Omental fat pad (tissue), 4 donors: ENCODE data around the gene OGDHL. TPM values are rescaled to one million over a fixed set of nuclear protein-coding genes. Genes with fewer than 3 reads are reported as not detected.
"Not testable (repeated sequence)": the region's sequence is repeated elsewhere in the genome, so short reads cannot be mapped to it uniquely, and the experiment has no call there.

ENCODE experiments used
- ATAC-seq: fragments of 150-250 bp; one replicate; pipeline ENCODE4 v1.9.1; 2016; ENCODE audit warnings: mild to moderate bottlenecking, moderate library complexity; ENCODE audit not compliant: low FRiP score
- DNase-seq: peaks from one replicate; pipeline ENCODE4 v3.0.0-alpha.2; 2019; ENCODE audit warnings: low spot score
- CTCF ChIP-seq, 3 donors: fragments of 450-650 bp; IDR thresholded peaks; one replicate each; pipeline ENCODE4 v1.5.1; 2016 to 2017; ENCODE audit warnings: antibody characterized with exemption in 3 of 3, mild to moderate bottlenecking in 3 of 3, moderate library complexity in 2 of 3
- total RNA-seq, 4 donors: library from RNA; depleted of rRNA; stranded (reverse); fragments of >200 nt; gene quantifications; one replicate each; pipeline ENCODE4 v1.1.0, GENCODE V29; 2016

The OGDHL gene
- total RNA-seq, 4 donors from 2014 or later = 0.65 to 1.2 TPM; not detected in 2

- ATAC-seq (no peak), DNase-seq (no peak)
- TF ChIP-seq CTCF (IDR thresholded peaks at IDR 0.05) = no peak
Observed at GRCh38 chr10:49778197-49778596, 16.1 kb upstream of the OGDHL start.

DNA sequence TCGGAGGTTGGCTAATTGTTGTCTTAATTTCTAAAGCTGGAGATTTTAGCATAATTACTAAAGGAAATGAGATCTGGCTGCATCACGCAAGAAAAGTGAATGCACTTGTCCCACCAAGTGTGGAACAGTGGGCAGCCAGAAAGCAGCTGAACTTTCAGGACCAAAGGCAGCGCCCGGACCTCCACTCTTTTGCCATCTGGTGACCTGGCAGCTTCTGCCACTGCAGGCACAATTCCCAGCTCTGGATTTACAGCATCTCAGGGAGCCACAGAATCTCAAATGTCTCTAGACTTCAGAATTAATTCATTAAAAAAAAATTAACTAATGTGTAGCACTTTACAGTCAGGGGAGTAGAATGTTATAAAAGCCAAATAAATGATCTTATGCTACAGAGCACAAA is 14.7 kb upstream of the OGDHL start:
- TF ChIP-seq CTCF (IDR thresholded peaks at IDR 0.05) = no peak
- no peak for ATAC-seq

DNA sequence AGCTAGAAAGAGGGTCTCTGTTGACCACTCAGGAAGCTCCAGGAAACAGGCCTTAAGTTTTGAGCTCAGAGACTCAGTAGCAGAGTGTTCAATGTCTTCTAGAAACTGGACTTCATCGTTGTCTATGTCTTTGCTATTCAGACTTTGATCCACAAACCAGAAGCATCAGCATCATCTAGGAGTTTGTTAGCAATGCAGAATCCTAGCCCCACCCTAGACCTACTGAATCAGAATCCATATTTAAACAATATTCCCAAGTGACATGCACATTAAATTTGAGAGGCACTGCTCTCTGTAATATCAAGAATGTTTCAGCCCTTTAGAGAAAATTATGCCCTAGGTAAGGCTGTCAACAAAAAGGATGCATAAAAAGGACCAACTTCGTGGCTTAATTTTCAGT is 12.9 kb upstream of the OGDHL start:
- no peak for ATAC-seq
- no peak for TF ChIP-seq CTCF (IDR thresholded peaks at IDR 0.05)
- DNase-seq = no peak

More for the DNA sequence above, 14.7 kb upstream of the OGDHL start:
- no peak for DNase-seq

DNA sequence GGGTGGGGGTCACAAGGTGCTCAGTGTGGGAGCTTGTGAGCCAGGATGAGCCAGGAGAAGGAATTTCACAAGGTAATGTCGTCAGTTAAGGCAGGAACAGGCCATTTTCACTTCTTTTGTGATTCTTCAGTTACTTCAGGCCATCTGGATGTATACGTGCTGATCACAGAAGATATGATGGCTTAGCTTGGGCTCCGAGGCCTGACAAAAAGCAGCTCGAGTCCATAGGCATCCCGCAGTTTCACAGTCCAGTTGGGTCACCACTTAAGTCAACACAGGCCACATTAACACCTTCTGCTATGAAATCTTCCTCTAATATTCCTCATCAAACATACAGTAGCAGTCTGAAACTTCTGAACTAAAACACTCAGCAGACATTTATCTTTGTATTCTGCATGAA is 10.8 kb upstream of the OGDHL start:
- not testable (repeated sequence) for DNase-seq, ATAC-seq

DNA sequence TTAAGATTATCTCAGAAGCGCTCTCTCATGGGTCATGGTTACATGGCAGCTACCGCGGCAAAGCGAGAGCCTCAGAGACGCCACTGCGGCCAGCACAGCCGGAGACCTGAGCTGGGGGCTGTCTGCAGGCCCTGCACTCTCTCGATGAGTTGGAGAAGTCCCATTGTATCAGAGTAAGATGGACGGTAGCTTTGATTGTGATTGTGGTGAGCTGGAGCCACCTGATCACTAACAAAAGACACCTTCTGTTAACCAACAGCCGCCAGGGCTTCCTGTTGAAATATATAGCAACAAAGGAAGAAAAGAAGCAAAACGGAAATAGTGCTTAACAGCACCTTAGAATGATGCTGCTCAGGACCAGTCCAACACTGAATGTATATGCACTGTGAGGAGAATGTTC is 8.9 kb upstream of the OGDHL start:
- DNase-seq, ATAC-seq: not testable (repeated sequence)

DNA sequence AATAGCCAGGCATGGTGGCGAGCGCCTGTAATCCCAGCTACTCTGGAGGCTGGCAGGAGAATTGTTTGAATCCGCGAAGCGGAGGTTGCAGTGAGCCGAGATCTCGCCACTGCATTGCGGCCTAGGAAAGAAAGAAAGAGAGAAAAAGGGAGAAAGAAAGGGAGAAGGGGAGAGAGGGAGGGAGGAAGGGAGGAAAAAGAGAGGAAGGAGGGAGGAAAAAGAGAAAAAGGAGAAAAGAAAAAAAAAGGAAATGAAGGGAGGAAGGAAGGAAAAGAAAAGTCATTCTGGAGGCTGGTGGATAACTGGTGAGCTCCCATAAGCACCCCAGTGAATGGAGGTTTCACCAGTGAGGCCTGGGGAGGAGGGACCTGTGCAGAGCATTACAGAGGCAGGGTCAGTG is 7.6 kb upstream of the OGDHL start:
- ATAC-seq (no peak), DNase-seq (no peak)
- TF ChIP-seq CTCF (IDR thresholded peaks at IDR 0.05) = no peak

DNA sequence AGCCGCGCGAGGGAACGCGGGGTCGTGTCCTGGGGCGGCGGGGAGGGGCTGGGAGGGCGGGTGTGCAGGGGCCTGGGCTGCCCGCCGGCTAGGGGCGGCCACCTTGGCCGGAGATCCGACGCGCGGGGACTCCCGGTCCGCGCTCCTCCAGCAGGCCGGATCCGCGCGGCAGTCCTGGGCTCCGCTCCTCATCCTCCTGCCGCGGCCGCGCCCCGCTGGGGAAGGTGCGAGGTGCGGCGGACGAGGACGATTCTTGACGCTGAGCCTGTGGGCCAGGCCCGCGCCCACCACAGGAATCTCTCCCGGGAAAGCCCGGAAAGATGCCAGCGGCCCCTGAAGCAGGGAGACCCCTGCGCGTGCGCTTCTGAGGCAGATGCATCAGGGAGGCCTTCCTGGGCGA is 6.6 kb upstream of the OGDHL start:
- no peak for DNase-seq
- TF ChIP-seq CTCF (IDR thresholded peaks at IDR 0.05) = no peak
- no peak for ATAC-seq

DNA sequence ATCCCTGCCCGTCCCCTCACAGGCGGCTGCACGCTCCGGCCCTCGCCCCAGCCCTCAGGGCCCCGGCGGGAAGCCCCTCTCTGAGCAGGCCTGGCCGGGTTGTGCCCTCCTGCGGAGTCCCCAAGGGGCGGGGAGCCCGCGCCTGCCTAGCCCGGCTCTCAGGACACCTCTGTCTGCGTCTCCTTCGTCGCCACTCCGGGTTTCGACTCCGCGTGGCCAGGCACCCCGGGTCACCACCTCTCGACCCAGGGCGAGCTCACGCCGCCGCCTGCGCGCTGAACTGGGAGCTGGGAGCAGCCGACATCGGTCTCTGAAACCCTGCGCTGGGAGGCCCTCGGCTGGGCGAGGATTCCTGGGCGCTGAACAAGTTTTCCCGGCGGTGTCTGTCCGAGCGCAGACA is 6.2 kb upstream of the OGDHL start:
- no peak for ATAC-seq
- no peak for TF ChIP-seq CTCF (IDR thresholded peaks at IDR 0.05)

More for the DNA sequence above, 6.2 kb upstream of the OGDHL start:
- no peak for DNase-seq
